WTC11 (cell line): ENCODE measurements around the gene UTP3. TPM values are rescaled to one million over a fixed set of nuclear protein-coding genes. Genes with fewer than 3 reads are reported as not detected.
"Not testable (repeated sequence)": the region's sequence is repeated elsewhere in the genome, so short reads cannot be mapped to it uniquely, and the experiment has no call there.

Experiments used
- ATAC-seq: fragments of 200-7000 bp; cut with Tn5 transposase; 2 replicates; pipeline ENCODE4 v1.10.0; 2021; ENCODE audit warnings: mild to moderate bottlenecking, moderate library complexity
- CTCF ChIA-PET: fragments of 300-600 bp; sonication (Branson Sonifier 250); formaldehyde crosslinking; loops from one replicate; lab custom pipeline; 2021; ENCODE audit warnings: antibody characterized with exemption; lab: Charles Lee
- POLR2A ChIA-PET: fragments of 350-600 bp; sonication (Branson Sonifier 250); formaldehyde crosslinking; loops from one replicate; lab custom pipeline; 2021; ENCODE audit warnings: antibody characterized with exemption; lab: Charles Lee
- DNase-seq: peaks from one replicate; pipeline ENCODE4 v3.0.0; 2021; ENCODE audit warnings: low spot score
- H3K27ac Mint-ChIP-seq: 2 replicates; pipeline ENCODE4 v1.8.0; 2021; ENCODE audit warnings: mixed read lengths
- H3K27me3 Mint-ChIP-seq: 2 replicates; pipeline ENCODE4 v1.8.0; 2021; ENCODE audit warnings: low read depth, mild to moderate bottlenecking, moderate library complexity, mixed read lengths
- H3K36me3 Mint-ChIP-seq: 2 replicates; pipeline ENCODE4 v1.8.0; 2021; ENCODE audit warnings: mixed read lengths
- H3K4me1 Mint-ChIP-seq: 2 replicates; pipeline ENCODE4 v1.8.0; 2022; ENCODE audit warnings: mixed read lengths
- H3K4me3 Mint-ChIP-seq: 2 replicates; pipeline ENCODE4 v1.8.0; 2021; ENCODE audit warnings: mild to moderate bottlenecking, moderate library complexity, mixed read lengths
- H3K9me3 Mint-ChIP-seq: 2 replicates; pipeline ENCODE4 v1.8.0; 2021; ENCODE audit warnings: mixed read lengths
- ATF1 ChIP-seq: sonication (generic); formaldehyde crosslinking; IDR thresholded peaks from 2 replicates; pipeline ENCODE4 v1.8.1; 2023; ENCODE audit warnings: mild to moderate bottlenecking, moderate library complexity, missing genetic modification reagents
- ATF2 ChIP-seq: sonication (generic); formaldehyde crosslinking; IDR thresholded peaks from 2 replicates; pipeline ENCODE4 v1.8.1; 2022; ENCODE audit warnings: low read depth, missing genetic modification reagents, borderline replicate concordance
- CTCF ChIP-seq: fragments of 200-600 bp; IDR thresholded peaks from 2 replicates; pipeline ENCODE4 v1.8.0; 2022; ENCODE audit warnings: antibody characterized with exemption
- E2F1 ChIP-seq: sonication (generic); formaldehyde crosslinking; IDR thresholded peaks from 2 replicates; pipeline ENCODE4 v1.8.0; 2022; ENCODE audit warnings: mild to moderate bottlenecking, missing genetic modification reagents
- NFE2L1 ChIP-seq: sonication (generic); formaldehyde crosslinking; IDR thresholded peaks from 2 replicates; pipeline ENCODE4 v1.8.1; 2023; ENCODE audit warnings: missing genetic modification reagents
- PREB ChIP-seq: sonication (generic); formaldehyde crosslinking; IDR thresholded peaks from 2 replicates; pipeline ENCODE4 v1.8.1; 2022; ENCODE audit warnings: mild to moderate bottlenecking, missing genetic modification reagents, moderate library complexity, borderline replicate concordance
- RELA ChIP-seq: sonication (generic); formaldehyde crosslinking; IDR thresholded peaks from 2 replicates; pipeline ENCODE4 v1.8.1; 2022; ENCODE audit warnings: missing genetic modification reagents, mild to moderate bottlenecking, borderline replicate concordance
- SMAD4 ChIP-seq: sonication (generic); formaldehyde crosslinking; IDR thresholded peaks from 2 replicates; pipeline ENCODE4 v1.8.0; 2022; ENCODE audit warnings: mild to moderate bottlenecking, missing genetic modification reagents
- TP53 ChIP-seq: sonication (generic); formaldehyde crosslinking; IDR thresholded peaks from 2 replicates; pipeline ENCODE4 v1.8.1; 2023; ENCODE audit warnings: mild to moderate bottlenecking, missing genetic modification reagents
- ZBTB21 ChIP-seq: sonication (generic); formaldehyde crosslinking; IDR thresholded peaks from 2 replicates; pipeline ENCODE4 v1.8.1; 2023; ENCODE audit warnings: mild to moderate bottlenecking, missing genetic modification reagents, borderline replicate concordance
- ZMAT4 ChIP-seq: fragments of 250-450 bp; sonication (Bioruptor Pico); IDR thresholded peaks from 2 replicates; pipeline ENCODE4 v1.9.0; 2021; ENCODE audit warnings: mild to moderate bottlenecking
- total RNA-seq: library from RNA; stranded (reverse); gene quantifications from 3 replicates; pipeline ENCODE4 v1.2.3, GENCODE V29; 2021
- TF ChIP-seq, protein P1 (sequence below): sonication (generic); formaldehyde crosslinking; IDR thresholded peaks from 2 replicates; pipeline ENCODE4 v1.8.0; 2023; ENCODE audit warnings: mild to moderate bottlenecking, missing genetic modification reagents
- TF ChIP-seq, protein P2 (sequence below): sonication (generic); formaldehyde crosslinking; IDR thresholded peaks from 2 replicates; pipeline ENCODE4 v1.8.0; 2023; ENCODE audit warnings: missing genetic modification reagents

UTP3 gene
- total RNA-seq, 1 experiment from 2014 or later = 45.5 TPM

DNA sequence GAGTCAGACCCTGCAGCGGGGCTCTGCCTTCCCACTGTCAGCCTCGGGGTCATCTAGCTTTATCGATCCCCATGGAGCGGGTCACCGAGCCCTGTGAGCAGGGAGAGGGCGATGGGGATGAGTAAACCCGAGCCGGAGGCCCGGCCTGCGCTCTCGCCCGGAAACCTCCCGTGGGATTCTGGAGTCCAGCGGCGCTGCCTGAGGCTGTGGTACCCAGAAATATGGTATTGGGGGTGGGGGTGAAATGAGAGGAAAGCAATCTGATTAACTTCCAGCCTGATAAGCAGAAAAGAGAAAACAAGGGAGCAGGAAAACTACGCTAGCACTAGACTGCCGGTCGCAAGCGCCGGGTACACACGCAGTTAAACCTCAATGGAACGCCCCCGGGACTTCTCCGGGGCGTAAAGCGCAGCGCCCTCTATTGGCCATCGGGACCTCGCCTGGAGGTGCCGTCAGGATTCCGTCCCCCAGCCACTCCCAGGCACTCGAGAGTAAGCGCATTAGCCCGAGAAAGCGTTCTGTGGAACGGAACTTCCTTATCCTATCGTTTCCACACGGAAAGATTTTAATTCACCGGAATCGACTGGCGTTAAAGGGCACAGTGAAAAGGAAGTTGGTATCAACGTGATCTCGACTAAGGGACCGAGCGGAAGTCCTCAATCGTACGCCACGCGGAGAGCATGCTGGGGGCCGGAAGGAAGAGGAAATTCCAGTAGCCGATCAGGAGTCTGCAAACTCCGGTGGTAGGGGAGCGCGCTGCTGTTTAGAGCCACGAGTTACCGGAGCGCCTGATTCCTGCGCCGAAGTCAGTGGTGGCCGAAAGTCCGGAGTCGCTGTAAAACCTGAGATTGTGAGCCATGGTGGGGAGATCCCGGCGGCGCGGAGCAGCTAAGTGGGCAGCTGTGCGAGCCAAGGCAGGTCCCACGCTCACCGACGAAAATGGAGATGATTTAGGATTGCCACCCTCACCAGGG is at the start of gene UTP3 (continued):
- TF ChIP-seq, protein P1, sequence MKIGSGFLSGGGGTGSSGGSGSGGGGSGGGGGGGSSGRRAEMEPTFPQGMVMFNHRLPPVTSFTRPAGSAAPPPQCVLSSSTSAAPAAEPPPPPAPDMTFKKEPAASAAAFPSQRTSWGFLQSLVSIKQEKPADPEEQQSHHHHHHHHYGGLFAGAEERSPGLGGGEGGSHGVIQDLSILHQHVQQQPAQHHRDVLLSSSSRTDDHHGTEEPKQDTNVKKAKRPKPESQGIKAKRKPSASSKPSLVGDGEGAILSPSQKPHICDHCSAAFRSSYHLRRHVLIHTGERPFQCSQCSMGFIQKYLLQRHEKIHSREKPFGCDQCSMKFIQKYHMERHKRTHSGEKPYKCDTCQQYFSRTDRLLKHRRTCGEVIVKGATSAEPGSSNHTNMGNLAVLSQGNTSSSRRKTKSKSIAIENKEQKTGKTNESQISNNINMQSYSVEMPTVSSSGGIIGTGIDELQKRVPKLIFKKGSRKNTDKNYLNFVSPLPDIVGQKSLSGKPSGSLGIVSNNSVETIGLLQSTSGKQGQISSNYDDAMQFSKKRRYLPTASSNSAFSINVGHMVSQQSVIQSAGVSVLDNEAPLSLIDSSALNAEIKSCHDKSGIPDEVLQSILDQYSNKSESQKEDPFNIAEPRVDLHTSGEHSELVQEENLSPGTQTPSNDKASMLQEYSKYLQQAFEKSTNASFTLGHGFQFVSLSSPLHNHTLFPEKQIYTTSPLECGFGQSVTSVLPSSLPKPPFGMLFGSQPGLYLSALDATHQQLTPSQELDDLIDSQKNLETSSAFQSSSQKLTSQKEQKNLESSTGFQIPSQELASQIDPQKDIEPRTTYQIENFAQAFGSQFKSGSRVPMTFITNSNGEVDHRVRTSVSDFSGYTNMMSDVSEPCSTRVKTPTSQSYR (CRISPR knock-in tag) = no peak
- TF ChIP-seq SMAD4 (CRISPR knock-in tag) (no peak), NFE2L1 (CRISPR knock-in tag) (peak; percentile 65; the same call in 1 of the 2 replicates)
- TF ChIP-seq, protein P2, sequence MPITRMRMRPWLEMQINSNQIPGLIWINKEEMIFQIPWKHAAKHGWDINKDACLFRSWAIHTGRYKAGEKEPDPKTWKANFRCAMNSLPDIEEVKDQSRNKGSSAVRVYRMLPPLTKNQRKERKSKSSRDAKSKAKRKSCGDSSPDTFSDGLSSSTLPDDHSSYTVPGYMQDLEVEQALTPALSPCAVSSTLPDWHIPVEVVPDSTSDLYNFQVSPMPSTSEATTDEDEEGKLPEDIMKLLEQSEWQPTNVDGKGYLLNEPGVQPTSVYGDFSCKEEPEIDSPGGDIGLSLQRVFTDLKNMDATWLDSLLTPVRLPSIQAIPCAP (CRISPR knock-in tag) = peak; percentile 39; the same call in 1 of the 2 replicates

DNA sequence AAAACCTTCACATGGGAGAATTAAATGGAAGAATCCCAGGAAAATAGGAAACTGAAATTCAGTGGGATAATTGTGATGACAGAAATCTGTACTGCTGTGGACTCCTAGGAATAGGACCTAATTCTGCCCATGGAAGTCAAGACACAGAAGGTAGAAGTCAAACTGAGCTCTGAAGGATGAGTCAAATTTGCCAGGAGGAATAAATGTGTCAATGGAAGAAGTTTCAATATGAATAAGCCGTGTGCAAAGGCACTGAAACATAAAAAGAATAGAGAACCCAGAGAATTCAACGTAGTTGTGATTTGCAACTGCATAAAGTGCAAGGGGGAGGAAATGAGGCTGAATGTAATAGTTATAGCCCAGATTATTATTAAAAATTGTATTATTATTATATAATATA is 48.1 kb upstream of the UTP3 start:
- H3K4me1 Mint-ChIP-seq = no peaks in the 10 kb centered on the region
- TF ChIP-seq ATF1 (CRISPR knock-in tag) (no peak), RELA (CRISPR knock-in tag) (no peak), E2F1 (CRISPR knock-in tag) (no peak), ZMAT4 (CRISPR knock-in tag) (no peak), TP53 (CRISPR knock-in tag) (no peak), SMAD4 (CRISPR knock-in tag) (no peak)
- H3K4me3 Mint-ChIP-seq = no peak overlapping the region
- H3K27ac Mint-ChIP-seq = no peak overlapping the region
- POLR2A ChIA-PET = no interaction called here
- no peak for DNase-seq
- no peaks in the 10 kb centered on the region for H3K27me3 Mint-ChIP-seq
- no peaks in the 10 kb centered on the region for H3K36me3 Mint-ChIP-seq
- no peak for ATAC-seq
- CTCF ChIA-PET = no interaction called here
- H3K9me3 Mint-ChIP-seq = peaks cover 8% of the 10 kb centered on the region; the same call in 1 of the 2 replicates

GRCh38 chr4:70650741-70651140 is 37.6 kb upstream of the UTP3 start:
- H3K4me3 Mint-ChIP-seq, ATAC-seq, H3K36me3 Mint-ChIP-seq, POLR2A ChIA-PET, CTCF ChIA-PET, H3K9me3 Mint-ChIP-seq, DNase-seq, H3K27ac Mint-ChIP-seq, H3K27me3 Mint-ChIP-seq, H3K4me1 Mint-ChIP-seq: not testable (repeated sequence)

- Mint-ChIP-seq H3K27ac (no peak overlapping the region), H3K36me3 (no peaks in the 10 kb centered on the region), H3K27me3 (no peaks in the 10 kb centered on the region), H3K9me3 (no peaks in the 10 kb centered on the region), H3K4me3 (no peak overlapping the region), H3K4me1 (no peaks in the 10 kb centered on the region)
- CTCF ChIA-PET = interaction anchor here (0.5 to 1.3 kb wide), 13 partner anchors 38 to 715 kb away, joined by 3 to 9 read pairs (median 3); partner anchors contain the start of gene RUFY3
- POLR2A ChIA-PET = no interaction called here
- TF ChIP-seq PREB (no peak), CTCF (0 out of 2 replicates have a peak, but pooled peaks have one; percentile 15), ATF2 (CRISPR knock-in tag) (no peak), ZBTB21 (CRISPR knock-in tag) (no peak)
- no peak for DNase-seq
- peak; percentile 84 for ATAC-seq
These were observed 36.3 kb upstream of the UTP3 start for GRCh38 chr4:70651864-70652506.
